Activated CD8-positive, alpha-beta memory T cell treated with anti-CD3 and anti-CD28 coated beads, Interleukin-2, amount 10 ng/mL, durations not matched to agents 7 days and 5 days (primary cell): ENCODE measurements around the gene PLA2G4B. TPM values are rescaled to one million over a fixed set of nuclear protein-coding genes. Genes with fewer than 3 reads are reported as not detected.

Source experiments
- ATAC-seq: fragments of 150-1000 bp; cut with Tn5 transposase; one replicate; pipeline ENCODE4 v1.10.0; 2021; ENCODE audit warnings: moderate library complexity
- CTCF ChIA-PET: fragments of 350-600 bp; sonication (Branson Sonifier 250); formaldehyde crosslinking; loops from one replicate; lab custom pipeline; 2021; ENCODE audit warnings: antibody characterized with exemption; lab: Charles Lee
- DNase-seq: peaks from one replicate; pipeline ENCODE4 v3.0.0-alpha.2; 2020
- H3K27ac Mint-ChIP-seq: one replicate; pipeline ENCODE4 v1.8.0; 2021; ENCODE audit warnings: mild to moderate bottlenecking, mixed read lengths
- H3K27me3 Mint-ChIP-seq: one replicate; pipeline ENCODE4 v1.8.0; 2021; ENCODE audit warnings: mixed read lengths
- H3K36me3 Mint-ChIP-seq: one replicate; pipeline ENCODE4 v1.8.0; 2021; ENCODE audit warnings: mild to moderate bottlenecking, mixed read lengths
- H3K4me1 Mint-ChIP-seq: one replicate; pipeline ENCODE4 v1.8.0; 2021; ENCODE audit warnings: mixed read lengths
- H3K4me3 Mint-ChIP-seq: one replicate; pipeline ENCODE4 v1.8.0; 2021; ENCODE audit warnings: mild to moderate bottlenecking, moderate library complexity, mixed read lengths
- H3K9me3 Mint-ChIP-seq: one replicate; pipeline ENCODE4 v1.8.0; 2022; ENCODE audit warnings: low read depth, mixed read lengths
- total RNA-seq, 2 experiments: library from RNA; stranded (reverse); gene quantifications; one replicate each; pipeline ENCODE4 v1.2.3, GENCODE V29; 2021

PLA2G4B gene
- total RNA-seq, 2 experiments from 2014 or later: 2.8 to 7.7 TPM

GRCh38 chr15:41883484-41883825 is 44.8 kb downstream of the PLA2G4B start:
- Mint-ChIP-seq H3K27me3 (peaks cover 7% of the 10 kb centered on the region), H3K4me3 (no peak overlapping the region), H3K4me1 (peaks cover 15% of the 10 kb centered on the region), H3K36me3 (peaks cover 2% of the 10 kb centered on the region), H3K27ac (no peak overlapping the region), H3K9me3 (no peaks in the 10 kb centered on the region)
- ATAC-seq: no peak
- CTCF ChIA-PET: interaction anchor here (1.7 kb wide), 1 partner anchor 10 kb away, joined by 4 read pairs; no protein-coding TSS in a partner anchor
- no peak for DNase-seq

GRCh38 chr15:41884458-41884857 is 45.8 kb downstream of the PLA2G4B start:
- CTCF ChIA-PET: interaction anchor here (1.7 kb wide), 1 partner anchor 9 kb away, joined by 4 read pairs; no protein-coding TSS in a partner anchor
- H3K27me3 Mint-ChIP-seq: peaks cover 7% of the 10 kb centered on the region
- no peak overlapping the region for H3K4me3 Mint-ChIP-seq
- DNase-seq (no peak), ATAC-seq (no peak)
- peaks cover 2% of the 10 kb centered on the region for H3K36me3 Mint-ChIP-seq
- no peak overlapping the region for H3K27ac Mint-ChIP-seq
- H3K9me3 Mint-ChIP-seq: no peaks in the 10 kb centered on the region
- peaks cover 24% of the 10 kb centered on the region for H3K4me1 Mint-ChIP-seq

GRCh38 chr15:41885321-41885720 is 46.7 kb downstream of the PLA2G4B start:
- H3K4me3 Mint-ChIP-seq: no peak overlapping the region
- peaks cover 24% of the 10 kb centered on the region for H3K4me1 Mint-ChIP-seq
- DNase-seq (no peak), ATAC-seq (no peak)
- H3K9me3 Mint-ChIP-seq: no peaks in the 10 kb centered on the region
- no peak overlapping the region for H3K27ac Mint-ChIP-seq
- CTCF ChIA-PET: no interaction called here
- H3K36me3 Mint-ChIP-seq: peaks cover 2% of the 10 kb centered on the region
- peaks cover 7% of the 10 kb centered on the region for H3K27me3 Mint-ChIP-seq

- ATAC-seq: no peak
- H3K36me3 Mint-ChIP-seq: peaks cover 2% of the 10 kb centered on the region
- H3K9me3 Mint-ChIP-seq: no peaks in the 10 kb centered on the region
- DNase-seq: no peak
- peaks cover 24% of the 10 kb centered on the region for H3K4me1 Mint-ChIP-seq
- H3K4me3 Mint-ChIP-seq: no peak overlapping the region
- H3K27ac Mint-ChIP-seq: no peak overlapping the region
- peaks cover 7% of the 10 kb centered on the region for H3K27me3 Mint-ChIP-seq
- CTCF ChIA-PET: interaction anchor here (0.6 kb wide), 1 partner anchor 9 kb away, joined by 3 read pairs; no protein-coding TSS in a partner anchor
Measured at GRCh38 chr15:41885841-41886240, 47.2 kb downstream of the PLA2G4B start.

- H3K9me3 Mint-ChIP-seq: no peaks in the 10 kb centered on the region
- H3K4me3 Mint-ChIP-seq: no peak overlapping the region
- DNase-seq (no peak), ATAC-seq (no peak)
- H3K36me3 Mint-ChIP-seq: peaks cover 2% of the 10 kb centered on the region
- H3K27ac Mint-ChIP-seq: no peak overlapping the region
- H3K4me1 Mint-ChIP-seq: peaks cover 20% of the 10 kb centered on the region
- H3K27me3 Mint-ChIP-seq: no peaks in the 10 kb centered on the region
- CTCF ChIA-PET: interaction anchor here (0.6 to 1.1 kb wide), 2 partner anchors 8 to 60 kb away, joined by 3 read pairs; no protein-coding TSS in a partner anchor
Measured at GRCh38 chr15:41886741-41887140, 48.1 kb downstream of the PLA2G4B start.

- Mint-ChIP-seq H3K4me1 (peaks cover 20% of the 10 kb centered on the region), H3K36me3 (peaks cover 2% of the 10 kb centered on the region), H3K4me3 (no peak overlapping the region), H3K27ac (no peak overlapping the region), H3K27me3 (no peaks in the 10 kb centered on the region), H3K9me3 (no peaks in the 10 kb centered on the region)
- no peak for ATAC-seq
- CTCF ChIA-PET: interaction anchor here (1.1 kb wide), 1 partner anchor 60 kb away, joined by 3 read pairs; no protein-coding TSS in a partner anchor
- DNase-seq: no peak
Measured at GRCh38 chr15:41887161-41887560, 48.5 kb downstream of the PLA2G4B start.

GRCh38 chr15:41887893-41888292 is 49.2 kb downstream of the PLA2G4B start:
- peaks cover 25% of the 10 kb centered on the region for H3K4me1 Mint-ChIP-seq
- DNase-seq: no peak
- no peaks in the 10 kb centered on the region for H3K9me3 Mint-ChIP-seq
- no peak overlapping the region for H3K4me3 Mint-ChIP-seq
- H3K27ac Mint-ChIP-seq: no peak overlapping the region
- CTCF ChIA-PET: interaction anchor here (1.0 to 1.2 kb wide), 2 partner anchors 56 to 113 kb away, joined by 3 read pairs; partner anchors contain the start of gene MAPKBP1
- H3K27me3 Mint-ChIP-seq: no peaks in the 10 kb centered on the region
- peaks cover 2% of the 10 kb centered on the region for H3K36me3 Mint-ChIP-seq
- ATAC-seq: no peak

- Mint-ChIP-seq H3K4me1 (peaks cover 28% of the 10 kb centered on the region), H3K9me3 (no peaks in the 10 kb centered on the region), H3K36me3 (peaks cover 2% of the 10 kb centered on the region), H3K4me3 (no peak overlapping the region), H3K27me3 (no peaks in the 10 kb centered on the region), H3K27ac (peak overlapping the region; percentile 74)
- ATAC-seq (no peak), DNase-seq (peak; percentile 49)
- CTCF ChIA-PET: interaction anchor here (1.0 to 1.2 kb wide), 2 partner anchors 57 to 114 kb away, joined by 3 read pairs; partner anchors contain the start of gene MAPKBP1
Measured at GRCh38 chr15:41888662-41889253, 50.1 kb downstream of the PLA2G4B start.

GRCh38 chr15:41890050-41890690 is 51.5 kb downstream of the PLA2G4B start:
- DNase-seq (no peak), ATAC-seq (no peak)
- H3K4me1 Mint-ChIP-seq: peaks cover 41% of the 10 kb centered on the region
- no peaks in the 10 kb centered on the region for H3K27me3 Mint-ChIP-seq
- no peaks in the 10 kb centered on the region for H3K9me3 Mint-ChIP-seq
- CTCF ChIA-PET: no interaction called here
- H3K4me3 Mint-ChIP-seq: no peak overlapping the region
- no peak overlapping the region for H3K27ac Mint-ChIP-seq
- H3K36me3 Mint-ChIP-seq: peaks cover 2% of the 10 kb centered on the region

GRCh38 chr15:41891226-41891625 is 52.6 kb downstream of the PLA2G4B start:
- no peaks in the 10 kb centered on the region for H3K9me3 Mint-ChIP-seq
- peaks cover 2% of the 10 kb centered on the region for H3K36me3 Mint-ChIP-seq
- DNase-seq: no peak
- CTCF ChIA-PET: interaction anchor here (5.2 kb wide), 1 partner anchor 12 kb away, joined by 47 read pairs; no protein-coding TSS in a partner anchor
- H3K27ac Mint-ChIP-seq: peak overlapping the region; percentile 20
- H3K4me1 Mint-ChIP-seq: peaks cover 49% of the 10 kb centered on the region
- no peaks in the 10 kb centered on the region for H3K27me3 Mint-ChIP-seq
- no peak for ATAC-seq
- H3K4me3 Mint-ChIP-seq: no peak overlapping the region

- ATAC-seq: no peak
- Mint-ChIP-seq H3K4me1 (peaks cover 51% of the 10 kb centered on the region), H3K36me3 (peaks cover 2% of the 10 kb centered on the region)
Measured at GRCh38 chr15:41891946-41892345, 53.3 kb downstream of the PLA2G4B start.

GRCh38 chr15:41892621-41893421 is 54.2 kb downstream of the PLA2G4B start:
- H3K27ac Mint-ChIP-seq: peak overlapping the region; percentile 71
- no peaks in the 10 kb centered on the region for H3K36me3 Mint-ChIP-seq
- no peaks in the 10 kb centered on the region for H3K9me3 Mint-ChIP-seq
- no peaks in the 10 kb centered on the region for H3K27me3 Mint-ChIP-seq
- H3K4me1 Mint-ChIP-seq: peaks cover 46% of the 10 kb centered on the region
- CTCF ChIA-PET: interaction anchor here (1.1 to 5.2 kb wide), 10 partner anchors 9 to 121 kb away, joined by 3 to 47 read pairs (median 3); no protein-coding TSS in a partner anchor
- H3K4me3 Mint-ChIP-seq: peak overlapping the region; percentile 62
- ATAC-seq: peak; percentile 13
- peak; percentile 50 for DNase-seq

More at GRCh38 chr15:41891946-41892345, 53.3 kb downstream of the PLA2G4B start:
- DNase-seq: no peak
- H3K27me3 Mint-ChIP-seq: no peaks in the 10 kb centered on the region
- H3K9me3 Mint-ChIP-seq: no peaks in the 10 kb centered on the region
- no peak overlapping the region for H3K4me3 Mint-ChIP-seq
- CTCF ChIA-PET: interaction anchor here (1.4 to 5.2 kb wide), 4 partner anchors 12 to 120 kb away, joined by 3 to 47 read pairs (median 6); no protein-coding TSS in a partner anchor
- H3K27ac Mint-ChIP-seq: no peak overlapping the region
